GM13976 (cell line): ENCODE data around the gene TRPC3.

ENCODE experiments used
- DNase-seq: peaks from one replicate; pipeline ENCODE4 v3.0.0; 2012; ENCODE audit warnings: low spot score
- CTCF ChIP-seq: IDR thresholded peaks from 2 replicates; pipeline ENCODE4 v1.5.1; 2012; ENCODE audit warnings: borderline replicate concordance, mild to moderate bottlenecking; ENCODE audit not compliant: insufficient read depth; ENCODE audit errors: extremely low read depth, missing control alignments, control extremely low read depth
- in situ Hi-C: fragments of 300-500 bp; cut with MboI; formaldehyde crosslinking; loops from one replicate; pipeline ENCODE4 v1.12.0; 2022; ENCODE audit warnings: low sequenced_read_pairs, mixed read lengths, inconsistent platforms; ENCODE audit not compliant: unreplicated experiment

Gene TRPC3

GRCh38 chr4:121881158-121881557 lies 70.7 kb downstream of the TRPC3 start:
- no peak for TF ChIP-seq CTCF
- no peak for DNase-seq
- in situ Hi-C loops = no loop called here

- in situ Hi-C loops = no loop called here
- DNase-seq = no peak
- no peak for TF ChIP-seq CTCF
These were observed 72.7 kb downstream of the TRPC3 start for GRCh38 chr4:121879135-121879534.

- in situ Hi-C loops = no loop called here
- DNase-seq = no peak
- TF ChIP-seq CTCF = no peak
These were observed 74.7 kb downstream of the TRPC3 start for GRCh38 chr4:121877041-121877773.

GRCh38 chr4:121876070-121876469 lies 75.8 kb downstream of the TRPC3 start:
- TF ChIP-seq CTCF = no peak
- in situ Hi-C loops = no loop called here
- no peak for DNase-seq

- in situ Hi-C loops = no loop called here
- TF ChIP-seq CTCF = no peak
- no peak for DNase-seq
These were observed 76.2 kb downstream of the TRPC3 start for GRCh38 chr4:121875652-121876051.

- no peak for TF ChIP-seq CTCF
- in situ Hi-C loops = no loop called here
- DNase-seq = peak; percentile 8
These were observed 78.3 kb downstream of the TRPC3 start for GRCh38 chr4:121873604-121874003.
